IMR-90 (cell line): ENCODE data around the gene PHLDA2. TPM values are rescaled to one million over a fixed set of nuclear protein-coding genes. Genes with fewer than 3 reads are reported as not detected.

Experiments used
- ATAC-seq: fragments of 200-7000 bp; cut with Tn5 transposase; 2 replicates; pipeline ENCODE4 v1.9.1; 2020; ENCODE audit warnings: low read depth, mild to moderate bottlenecking, moderate library complexity
- BruUV-seq: library from RNA; stranded (reverse); fragments of 400-500 nt; replicated peaks from 2 replicates; lab custom pipeline; 2021; lab: Mats Ljungman, UMichigan
- CTCF ChIA-PET: fragments of 300-600 bp; formaldehyde crosslinking; extraction: SDS; loops from one replicate; lab custom pipeline; 2021; ENCODE audit warnings: antibody characterized with exemption; lab: Yijun Ruan, JAX
- POLR2A ChIA-PET: fragments of 300-600 bp; sonication (Branson Sonifier 250); formaldehyde crosslinking; loops from one replicate; lab custom pipeline; 2022; ENCODE audit warnings: antibody characterized with exemption; ENCODE audit not compliant: unreplicated experiment; lab: Charles Lee
- DNase-seq: peaks from one replicate; pipeline ENCODE4 v3.0.0; 2013
- H2AFZ ChIP-seq: replicated peaks from 2 replicates; pipeline ENCODE3; 2013; ENCODE audit warnings: low read length, mild to moderate bottlenecking; ENCODE audit not compliant: poor library complexity
- H2AK5ac ChIP-seq: 2 replicates; pipeline ENCODE4 v1.6.1; 2013; ENCODE audit warnings: low read depth, low read length, inconsistent platforms
- H2AK9ac ChIP-seq: replicated peaks from 2 replicates; pipeline ENCODE3; 2013; ENCODE audit warnings: mild to moderate bottlenecking, low read depth, low read length, moderate library complexity; ENCODE audit not compliant: poor library complexity
- H2BK120ac ChIP-seq: 2 replicates; pipeline ENCODE4 v1.6.1; 2013; ENCODE audit warnings: low read depth, low read length, inconsistent platforms
- H2BK15ac ChIP-seq: 3 replicates; pipeline ENCODE4 v1.6.1; 2013; ENCODE audit warnings: low read depth, low read length, inconsistent platforms
- H2BK20ac ChIP-seq: 2 replicates; pipeline ENCODE4 v1.6.1; 2013; ENCODE audit warnings: low read depth, mild to moderate bottlenecking, inconsistent platforms, low read length, moderate library complexity
- H2BK5ac ChIP-seq: 2 replicates; pipeline ENCODE4 v1.6.1; 2013; ENCODE audit warnings: mild to moderate bottlenecking, low read depth, low read length, inconsistent platforms; ENCODE audit not compliant: poor library complexity, severe bottlenecking
- H3K14ac ChIP-seq: replicated peaks from 2 replicates; pipeline ENCODE4 v1.6.1; 2013; ENCODE audit warnings: low read depth, low read length, inconsistent platforms
- H3K18ac ChIP-seq: 2 replicates; pipeline ENCODE4 v1.6.1; 2013; ENCODE audit warnings: low read depth, low read length, control low read depth
- H3K23ac ChIP-seq: 2 replicates; pipeline ENCODE4 v1.6.1; 2013; ENCODE audit warnings: low read depth, low read length, inconsistent platforms
- H3K27ac ChIP-seq: 2 replicates; pipeline ENCODE4 v1.5.1; 2013; ENCODE audit warnings: mild to moderate bottlenecking, control low read depth, low read length; ENCODE audit not compliant: insufficient read depth
- H3K27me3 ChIP-seq: 2 replicates; pipeline ENCODE4 v1.6.1; 2013; ENCODE audit warnings: low read length; ENCODE audit not compliant: control insufficient read depth, insufficient read depth
- H3K36me3 ChIP-seq: 2 replicates; pipeline ENCODE4 v1.6.1; 2013; ENCODE audit warnings: low read length, mixed read lengths; ENCODE audit not compliant: control insufficient read depth, insufficient read depth
- H3K4ac ChIP-seq: 2 replicates; pipeline ENCODE4 v1.6.1; 2013; ENCODE audit warnings: low read depth, low read length, inconsistent platforms
- H3K4me1 ChIP-seq: 2 replicates; pipeline ENCODE4 v1.6.1; 2013; ENCODE audit warnings: low read length, mixed read lengths; ENCODE audit not compliant: control insufficient read depth, insufficient read depth
- H3K4me2 ChIP-seq: 2 replicates; pipeline ENCODE4 v1.6.1; 2013; ENCODE audit warnings: low read depth, mild to moderate bottlenecking, control low read depth, low read length, moderate library complexity
- H3K4me3 ChIP-seq: 2 replicates; pipeline ENCODE4 v1.5.1; 2013; ENCODE audit warnings: low read depth, mild to moderate bottlenecking, control low read depth, low read length, moderate library complexity; ENCODE audit not compliant: insufficient read depth
- H3K56ac ChIP-seq: 2 replicates; pipeline ENCODE4 v1.6.1; 2013; ENCODE audit warnings: low read length, inconsistent platforms; ENCODE audit not compliant: insufficient read depth; ENCODE audit errors: extremely low read depth
- H3K79me1 ChIP-seq, 2 experiments: 2 replicates each; pipeline ENCODE4 v1.6.1; 2013; ENCODE audit warnings: low read length in 2 of 2, inconsistent platforms in 1 of 2, low read depth in 1 of 2
- H3K9ac ChIP-seq: 2 replicates; pipeline ENCODE4 v1.6.1; 2013; ENCODE audit warnings: low read depth, low read length, control low read depth
- H3K9me1 ChIP-seq: 2 replicates; pipeline ENCODE4 v1.6.1; 2013; ENCODE audit warnings: low read length, inconsistent platforms; ENCODE audit not compliant: insufficient read depth
- H3K9me3 ChIP-seq: 2 replicates; pipeline ENCODE4 v1.6.1; 2013; ENCODE audit warnings: low read length; ENCODE audit not compliant: control insufficient read depth, insufficient read depth
- H4K20me1 ChIP-seq: 2 replicates; pipeline ENCODE4 v1.6.1; 2013; ENCODE audit warnings: low read length, inconsistent platforms; ENCODE audit not compliant: insufficient read depth
- H4K5ac ChIP-seq: 2 replicates; pipeline ENCODE4 v1.6.1; 2013; ENCODE audit warnings: mild to moderate bottlenecking, low read depth, low read length, control low read depth
- H4K8ac ChIP-seq, 2 experiments: 2 replicates each; pipeline ENCODE4 v1.6.1; 2013; ENCODE audit warnings: low read depth in 2 of 2, low read length in 2 of 2, control low read depth in 1 of 2, inconsistent platforms in 1 of 2
- H4K91ac ChIP-seq: 2 replicates; pipeline ENCODE4 v1.6.1; 2013; ENCODE audit warnings: low read depth, low read length, inconsistent platforms; ENCODE audit not compliant: insufficient read depth
- BHLHE40 ChIP-seq: fragments of 150-350 bp; IDR thresholded peaks from 2 replicates; pipeline ENCODE4 v1.6.1; 2016; ENCODE audit warnings: mild to moderate bottlenecking, low read depth, low read length
- CEBPB ChIP-seq: IDR thresholded peaks from 2 replicates; pipeline ENCODE4 v1.6.1; 2012; ENCODE audit warnings: low read depth, low read length, improper control_type of control experiment
- CHD1 ChIP-seq: IDR thresholded peaks from 2 replicates; pipeline ENCODE4 v1.6.1; 2012; ENCODE audit warnings: low read depth, low read length, improper control_type of control experiment
- CTCF ChIP-seq: conservative IDR thresholded peaks from 2 replicates; pipeline ENCODE4 v1.5.1; 2012; ENCODE audit warnings: mild to moderate bottlenecking, low read depth, low read length, improper control_type of control experiment
- ELK1 ChIP-seq: fragments of 150-350 bp; IDR thresholded peaks from 2 replicates; pipeline ENCODE4 v1.6.1; 2016; ENCODE audit warnings: low read depth, mild to moderate bottlenecking, low read length, moderate library complexity, borderline replicate concordance
- FOS ChIP-seq: fragments of 150-350 bp; IDR thresholded peaks from 2 replicates; pipeline ENCODE4 v1.6.1; 2016; ENCODE audit warnings: low read depth, low read length
- MAFK ChIP-seq: IDR thresholded peaks from 2 replicates; pipeline ENCODE4 v1.6.1; 2012; ENCODE audit warnings: low read depth, low read length, improper control_type of control experiment
- MAZ ChIP-seq: IDR thresholded peaks from 2 replicates; pipeline ENCODE4 v1.6.1; 2012; ENCODE audit warnings: low read depth, mild to moderate bottlenecking, low read length, improper control_type of control experiment, moderate library complexity, borderline replicate concordance
- MXI1 ChIP-seq: IDR thresholded peaks from 2 replicates; pipeline ENCODE4 v1.6.1; 2012; ENCODE audit warnings: low read depth, mild to moderate bottlenecking, low read length, moderate library complexity, borderline replicate concordance
- NFE2L2 ChIP-seq: fragments of 150-350 bp; IDR thresholded peaks from 2 replicates; pipeline ENCODE4 v1.6.1; 2016; ENCODE audit warnings: low read depth, mild to moderate bottlenecking, low read length
- POLR2A ChIP-seq: IDR thresholded peaks from 2 replicates; pipeline ENCODE4 v1.6.1; 2012; ENCODE audit warnings: mild to moderate bottlenecking, low read depth, low read length
- RAD21 ChIP-seq: IDR thresholded peaks from 2 replicates; pipeline ENCODE4 v1.6.1; 2012; ENCODE audit warnings: low read length, improper control_type of control experiment
- RCOR1 ChIP-seq: IDR thresholded peaks from 2 replicates; pipeline ENCODE4 v1.6.1; 2012; ENCODE audit warnings: mild to moderate bottlenecking, low read length, improper control_type of control experiment; ENCODE audit not compliant: insufficient replicate concordance
- RFX5 ChIP-seq: IDR thresholded peaks from 2 replicates; pipeline ENCODE4 v1.8.0; 2012; ENCODE audit warnings: low read depth, mild to moderate bottlenecking, low read length, moderate library complexity
- SMC3 ChIP-seq: fragments of 150-350 bp; IDR thresholded peaks from 2 replicates; pipeline ENCODE4 v1.6.1; 2016; ENCODE audit warnings: low read depth, mild to moderate bottlenecking, antibody characterized with exemption, low read length, moderate library complexity
- USF2 ChIP-seq: fragments of 150-350 bp; IDR thresholded peaks from 2 replicates; pipeline ENCODE4 v1.6.1; 2017; ENCODE audit warnings: mild to moderate bottlenecking, antibody characterized with exemption, low read length, low read depth
- WGBS, 2 experiments: methylation state at CpG; one replicate each; pipeline versions ENCODE4 v1.1.5 to v1.1.7; 2013; ENCODE audit warnings: missing lambda C conversion rate in 2 of 2; ENCODE audit not compliant: insufficient read length in 1 of 2; ENCODE audit errors: extremely low coverage in 2 of 2; 5-methylcytosine and 5-hydroxymethylcytosine counted together
- dilution Hi-C: fragments of 300-500 bp; cut with HindIII; formaldehyde crosslinking; loops from one replicate; pipeline ENCODE4 v1.14.3; 2018; ENCODE audit warnings: low sequenced_read_pairs; ENCODE audit not compliant: unreplicated experiment
- in situ Hi-C: fragments of 300-500 bp; cut with MboI; formaldehyde crosslinking; loops from 3 replicates; pipeline ENCODE4 v1.14.3; 2019; ENCODE audit warnings: low sequenced_read_pairs, inconsistent platforms, mixed read lengths
- intact Hi-C: fragments of 100-400 bp; cut with micrococcal nuclease; formaldehyde crosslinking; loops from 2 replicates; pipeline ENCODE4 v1.10.0; 2022
- polyA plus RNA-seq, 3 experiments: library from polyadenylated mRNA; depleted of rRNA; stranded (reverse); fragments of >200 nt; gene quantifications; 2 replicates each; pipeline ENCODE4 v1.2.3, GENCODE V29; 2012; ENCODE audit warnings: low replicate concordance in 1 of 3
- total RNA-seq: library from RNA; depleted of rRNA; stranded (reverse); fragments of >200 nt; gene quantifications from 2 replicates; pipeline ENCODE4 v1.2.3, GENCODE V29; 2012

Gene PHLDA2
- total and polyA plus RNA-seq, 2 of the 4 experiments (the other 2 are of a cell fraction), result 3.8 to 89.0 TPM

DNA sequence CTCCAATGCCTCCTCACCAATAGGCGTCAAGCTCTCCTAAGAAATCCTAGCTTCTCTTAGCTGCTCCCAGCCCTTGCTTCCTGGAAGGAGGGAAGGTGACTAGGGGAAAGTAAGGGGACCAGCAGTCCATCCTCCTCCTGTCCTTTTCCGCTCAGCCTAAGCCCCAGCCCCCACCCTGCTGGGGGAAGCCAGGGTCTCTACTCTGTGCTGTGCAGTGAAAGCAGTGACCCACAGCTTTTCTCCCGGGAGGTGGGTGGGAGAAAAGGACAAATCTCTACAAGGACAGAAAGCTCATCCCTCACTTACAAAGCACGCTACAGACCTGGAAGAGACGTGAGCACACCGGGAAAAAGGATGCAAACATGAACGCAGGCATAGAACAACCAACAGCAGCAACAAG, 30.9 kb upstream of the PHLDA2 start:
- Histone ChIP-seq H3K27ac (no peak overlapping the region), H3K9ac (no peak overlapping the region), H3K14ac (no peak overlapping the region), H3K27me3 (no peaks in the 10 kb centered on the region), H3K23ac (no peak overlapping the region), H2BK120ac (no peak overlapping the region), H3K79me1 (peaks cover 47 to 71% of the 10 kb centered on the region in 2 experiments), H3K9me1 (peaks cover 22% of the 10 kb centered on the region), H3K18ac (no peak overlapping the region), H2BK20ac (no peak overlapping the region), H4K5ac (no peak overlapping the region), H4K91ac (no peak overlapping the region), H3K4ac (no peak overlapping the region), H2BK15ac (no peak overlapping the region), H2BK5ac (no peak overlapping the region), H3K4me1 (peaks cover 9% of the 10 kb centered on the region; the same call in 1 of the 2 replicates), H2AFZ (no peak overlapping the region), H3K4me2 (no peak overlapping the region), H2AK5ac (no peak overlapping the region), H4K20me1 (peaks cover 10% of the 10 kb centered on the region), H2AK9ac (no peak overlapping the region), H3K4me3 (no peak overlapping the region), H3K36me3 (peaks cover 60% of the 10 kb centered on the region), H3K56ac (no peak overlapping the region), H3K9me3 (no peaks in the 10 kb centered on the region), H4K8ac (no peak overlapping the region)
- intact Hi-C loops, result no loop called here
- no CpG with 5 or more reads among the region's 7 CpGs for WGBS, 2 experiments
- ChIA-PET POLR2A (no interaction called here), CTCF (interaction anchor here (0.7 kb wide), 1 partner anchor 30 kb away, joined by 3 read pairs; no protein-coding TSS in a partner anchor)
- dilution Hi-C loops, result no loop called here
- BruUV-seq, result no TSS peak
- in situ Hi-C loops, result no loop called here
- ATAC-seq (no peak), DNase-seq (no peak)
- no peak for TF ChIP-seq POLR2A
- no peak for TF ChIP-seq USF2
- TF ChIP-seq NFE2L2, result no peak
- TF ChIP-seq MAFK, result no peak
- TF ChIP-seq SMC3, result no peak
- no peak for TF ChIP-seq CEBPB
- no peak for TF ChIP-seq FOS
- TF ChIP-seq CTCF, result no peak
- no peak for TF ChIP-seq ELK1
- no peak for TF ChIP-seq MXI1
- no peak for TF ChIP-seq RFX5
- TF ChIP-seq RAD21, result no peak
- no peak for TF ChIP-seq CHD1
- TF ChIP-seq BHLHE40, result no peak
- no peak for TF ChIP-seq RCOR1
- TF ChIP-seq MAZ, result no peak
